Adrenal gland (tissue), 12 donors: ENCODE measurements around the gene ARF3. TPM values are rescaled to one million over a fixed set of nuclear protein-coding genes. Genes with fewer than 3 reads are reported as not detected.

Source experiments
- DNase-seq, 7 donors: peaks; one replicate each; pipeline ENCODE4 v3.0.0-alpha.2; 2019 to 2020
- H3K27ac ChIP-seq, 5 donors: fragments of 200-600 bp; sonication (generic) in 4 of 5; 1 replicate in 3 of 5; 2 replicates in 2 of 5; pipeline versions ENCODE4 v1.5.1 to v1.8.0; 2016 to 2020; ENCODE audit warnings: mild to moderate bottlenecking in 1 of 5
- H3K27me3 ChIP-seq: fragments of 200-600 bp; 2 replicates; pipeline ENCODE4 v1.8.0; 2021
- H3K36me3 ChIP-seq, 2 donors: fragments of 200-600 bp; replicated peaks in 1 of 2; 1 replicate in 1 of 2; 2 replicates in 1 of 2; pipeline versions ENCODE4 v1.5.1 to v1.8.0; 2018 to 2022
- H3K4me1 ChIP-seq, 2 donors: fragments of 200-600 bp; replicated peaks in 1 of 2; 1 replicate in 1 of 2; 2 replicates in 1 of 2; pipeline versions ENCODE4 v1.5.1 to v1.8.0; 2018 to 2021
- H3K4me3 ChIP-seq, 4 donors: fragments of 200-600 bp; sonication (generic) in 3 of 4; one replicate each; pipeline ENCODE4 v1.5.1; 2016 to 2018
- H3K9me3 ChIP-seq, 3 donors: fragments of 200-600 bp; sonication (generic) in 1 of 3; replicated peaks in 1 of 3; 1 replicate in 2 of 3; 2 replicates in 1 of 3; pipeline versions ENCODE4 v1.5.1 to v1.8.0; 2016 to 2021
- POLR2A ChIP-seq, 2 donors: fragments of 450-650 bp; IDR thresholded peaks; one replicate each; pipeline ENCODE4 v1.6.1; 2017; ENCODE audit warnings: antibody characterized with exemption in 2 of 2, mild to moderate bottlenecking in 2 of 2, moderate library complexity in 1 of 2
- WGBS, 4 donors: extraction: QIAGEN DNeasy Blood & Tissue Kit in 2 of 4; methylation state at CpG; one replicate each; pipeline versions ENCODE4 v1.1.5 to v1.1.7; 2013 to 2017; 5-methylcytosine and 5-hydroxymethylcytosine counted together
- intact Hi-C, 2 donors: fragments of 100-400 bp; cut with DNase I; formaldehyde crosslinking; loops; one replicate each; pipeline versions ENCODE4 v1.14.1 to v1.15.0; 2022 to 2023
- polyA plus RNA-seq, 3 donors: library from polyadenylated mRNA; stranded (reverse); fragments of 200-250 nt in 2 of 3; fragments of 350-450 nt in 1 of 3; fragmentation: Illumina TruSeq in 1 of 3; extraction: RNeasy Lipid Tissue Mini Kit (QIAGEN cat#74804) in 1 of 3; gene quantifications; one replicate each; pipeline ENCODE4 v1.2.3, GENCODE V29; 2013 to 2014
- total RNA-seq, 9 donors: library from RNA; depleted of rRNA in 4 of 9; stranded (reverse); fragments of >200 nt in 4 of 9; fragments of 120-200 nt in 1 of 9; fragmentation: NEBNext Ultra II Directional in 1 of 9; extraction: Animal tissue kit (Norgen Biotek cat#: 25700) in 1 of 9; gene quantifications; one replicate each; pipeline versions ENCODE4 v1.1.0 to v1.2.4, GENCODE V29; 2013 to 2023
- TF ChIP-seq, protein P1 (sequence below), 6 experiments: fragments of 450-650 bp in 4 of 6; fragments of 200-600 bp in 2 of 6; sonication (generic) in 1 of 6; IDR thresholded peaks; 1 replicate in 5 of 6; 2 replicates in 1 of 6; pipeline versions ENCODE4 v1.5.1 to v1.8.0; 2016 to 2021; ENCODE audit warnings: antibody characterized with exemption in 6 of 6, mild to moderate bottlenecking in 2 of 6, moderate library complexity in 1 of 6
- donor health status: healthy with polysubstance abuse.
- donor health status: Bipolar disorder and iron deficiency.
- donor health status: DM: yes; HTN: yes; CAD: no.
- donor health status: DM: no; HTN: no; CAD: no.
- donor health status: DM: no; HTN: no; CAD: no.
- donor health status: DM: yes; HTN: yes; CAD: no.

The ARF3 gene
- total and polyA plus RNA-seq, 12 donors, result 55.2 to 237 (median 105) TPM

DNA sequence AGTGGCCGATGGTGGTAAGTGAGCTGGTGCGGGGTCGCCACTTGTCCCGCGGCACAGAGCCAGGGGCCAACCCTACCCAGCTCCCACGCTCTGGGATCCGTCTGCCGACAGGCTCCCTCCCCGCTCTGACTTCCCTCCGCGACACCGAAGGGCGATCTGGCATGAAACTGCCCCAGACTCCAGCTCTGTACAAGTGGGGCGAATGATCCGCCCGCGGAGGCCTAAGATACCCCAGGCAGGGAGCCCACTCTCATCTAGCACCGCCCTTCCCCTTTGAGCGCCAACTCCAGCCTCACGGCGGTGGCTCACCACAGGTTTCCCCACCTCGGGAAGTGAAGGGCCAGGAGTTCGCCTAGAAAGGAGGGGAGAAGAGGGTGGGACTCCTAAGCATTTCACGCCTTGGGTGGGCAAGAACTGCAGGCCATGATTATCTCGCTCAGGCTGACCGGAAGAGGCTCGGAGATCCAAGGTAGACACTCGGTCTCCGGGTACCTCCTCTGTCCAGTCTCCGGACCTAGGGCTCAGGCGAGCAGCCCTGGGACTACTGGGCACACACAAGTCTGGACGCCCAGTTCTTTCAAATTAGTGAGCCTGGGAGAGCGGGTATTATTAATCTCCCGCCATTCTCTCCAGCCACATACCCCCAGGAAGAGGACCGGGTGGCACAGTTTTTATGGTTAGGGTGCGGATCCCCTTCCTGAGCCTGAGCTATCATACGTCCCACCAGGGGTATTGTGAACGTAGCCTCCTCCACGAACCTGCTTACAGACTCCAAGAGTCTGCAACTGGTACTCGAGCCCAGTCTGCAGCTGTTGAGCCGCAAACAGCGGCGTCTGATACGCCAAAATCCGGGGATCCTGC, 21.7 kb upstream of the ARF3 start:
- WGBS, 4 donors, result 3 to 10% (median 5%) methylated on average over 11 to 45 of the region's 45 CpGs
- H3K36me3 ChIP-seq, result no peaks in the 10 kb centered on the region
- H3K27me3 ChIP-seq, result peaks cover 67% of the 10 kb centered on the region
- H3K4me1 ChIP-seq, result peaks cover 11 to 36% of the 10 kb centered on the region in 2 donors
- DNase-seq, result no peak
- TF ChIP-seq, protein P1, sequence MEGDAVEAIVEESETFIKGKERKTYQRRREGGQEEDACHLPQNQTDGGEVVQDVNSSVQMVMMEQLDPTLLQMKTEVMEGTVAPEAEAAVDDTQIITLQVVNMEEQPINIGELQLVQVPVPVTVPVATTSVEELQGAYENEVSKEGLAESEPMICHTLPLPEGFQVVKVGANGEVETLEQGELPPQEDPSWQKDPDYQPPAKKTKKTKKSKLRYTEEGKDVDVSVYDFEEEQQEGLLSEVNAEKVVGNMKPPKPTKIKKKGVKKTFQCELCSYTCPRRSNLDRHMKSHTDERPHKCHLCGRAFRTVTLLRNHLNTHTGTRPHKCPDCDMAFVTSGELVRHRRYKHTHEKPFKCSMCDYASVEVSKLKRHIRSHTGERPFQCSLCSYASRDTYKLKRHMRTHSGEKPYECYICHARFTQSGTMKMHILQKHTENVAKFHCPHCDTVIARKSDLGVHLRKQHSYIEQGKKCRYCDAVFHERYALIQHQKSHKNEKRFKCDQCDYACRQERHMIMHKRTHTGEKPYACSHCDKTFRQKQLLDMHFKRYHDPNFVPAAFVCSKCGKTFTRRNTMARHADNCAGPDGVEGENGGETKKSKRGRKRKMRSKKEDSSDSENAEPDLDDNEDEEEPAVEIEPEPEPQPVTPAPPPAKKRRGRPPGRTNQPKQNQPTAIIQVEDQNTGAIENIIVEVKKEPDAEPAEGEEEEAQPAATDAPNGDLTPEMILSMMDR (IDR thresholded peaks at IDR 0.05), result no peak
- no peak for TF ChIP-seq POLR2A (IDR thresholded peaks at IDR 0.05)
- H3K9me3 ChIP-seq, result no peaks in the 10 kb centered on the region
- peak overlapping the region in 1 of 4 donors; percentile 41 for H3K4me3 ChIP-seq
- no peak overlapping the region for H3K27ac ChIP-seq
- intact Hi-C loops, result no loop called here

DNA sequence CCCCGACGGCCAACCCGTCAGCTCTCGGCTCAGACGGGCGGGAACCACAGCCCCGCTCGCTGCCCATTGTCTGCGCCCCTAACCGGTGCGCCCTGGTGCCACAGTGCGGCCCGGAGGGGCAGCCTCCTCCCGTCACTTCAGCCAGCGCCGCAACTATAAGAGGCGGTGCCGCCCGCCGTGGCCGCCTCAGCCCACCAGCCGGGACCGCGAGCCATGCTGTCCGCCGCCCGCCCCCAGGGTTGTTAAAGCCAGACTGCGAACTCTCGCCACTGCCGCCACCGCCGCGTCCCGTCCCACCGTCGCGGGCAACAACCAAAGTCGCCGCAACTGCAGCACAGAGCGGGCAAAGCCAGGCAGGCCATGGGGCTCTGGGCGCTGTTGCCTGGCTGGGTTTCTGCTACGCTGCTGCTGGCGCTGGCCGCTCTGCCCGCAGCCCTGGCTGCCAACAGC, 21.0 kb upstream of the ARF3 start, which contains the start of gene WNT1:
Gene WNT1 (plus strand): TSS at position 32 of the 450 bp plus-strand sequence. CDS start 329 bp downstream, at position 361.
- WGBS, 4 donors, result 1 to 3% (median 1%) methylated on average over 15 to 45 of the region's 45 CpGs; no CpG with 5 or more reads in 1 of the 4 donors
- peak within 1 kb of the TSS in 1 of 4 donors; percentile 41 for H3K4me3 ChIP-seq
- TF ChIP-seq, protein P1 (IDR thresholded peaks at IDR 0.05), result peak in 2 of 6 experiments; percentile 6 to 39
- no peak for TF ChIP-seq POLR2A (IDR thresholded peaks at IDR 0.05)
- H3K27me3 ChIP-seq, result peaks cover 61% of the 10 kb centered on the region
- intact Hi-C loops, result no loop called here
- H3K36me3 ChIP-seq, result no peaks in the 10 kb centered on the region
- H3K27ac ChIP-seq, result no peak within 1 kb of the TSS
- no peak for DNase-seq
- H3K4me1 ChIP-seq, result peaks cover 11 to 36% of the 10 kb centered on the region in 2 donors
- no peaks in the 10 kb centered on the region for H3K9me3 ChIP-seq

DNA sequence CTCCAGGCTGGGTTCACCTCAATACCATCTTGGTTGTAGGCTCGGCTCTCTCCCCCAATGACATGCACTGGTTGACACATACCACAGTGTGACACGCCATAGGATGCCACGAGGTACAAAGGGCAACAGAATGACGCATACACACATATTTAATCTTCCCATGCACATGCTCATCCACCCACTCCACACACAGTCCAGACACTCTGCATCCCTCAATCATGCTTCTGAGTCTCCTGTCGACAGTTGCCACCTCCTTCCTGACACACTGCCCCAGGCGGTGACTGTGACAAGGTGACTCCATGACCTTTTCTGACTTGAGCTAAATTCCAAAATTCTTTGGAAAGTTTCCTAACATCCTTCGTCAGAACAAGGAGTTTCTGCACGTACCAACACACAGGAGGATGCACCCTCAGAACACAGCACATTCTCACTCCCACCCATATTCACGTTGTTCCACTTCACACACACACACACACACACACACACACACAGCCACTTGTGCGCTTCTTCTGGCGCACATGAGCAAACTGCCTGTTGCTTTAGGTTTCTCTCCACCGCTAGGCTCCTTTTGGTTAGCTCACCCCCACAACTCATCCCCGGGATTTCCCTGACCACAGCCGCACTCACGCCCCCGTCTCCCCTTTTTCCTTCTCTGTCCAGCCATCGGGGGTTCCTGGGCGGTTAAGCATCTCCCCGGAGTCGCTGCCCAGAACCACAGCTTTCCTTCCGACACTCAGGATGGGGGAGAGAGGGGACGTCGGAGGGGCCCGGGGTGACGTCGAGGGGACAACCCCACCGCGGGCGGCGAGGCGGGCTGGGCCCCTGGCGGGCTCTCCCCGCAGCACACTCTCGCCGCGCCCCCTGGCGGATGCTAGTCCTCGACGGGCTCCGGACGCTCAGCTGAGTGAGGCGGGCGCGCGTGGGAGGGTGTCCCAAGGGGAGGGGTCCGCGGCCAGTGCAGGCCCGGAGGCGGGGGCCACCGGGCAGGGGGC, 20.3 kb upstream of the ARF3 start:
- intact Hi-C loops, result no loop called here
- WGBS, 4 donors, result 10 to 27% (median 14%) methylated on average over 21 to 50 of the region's 50 CpGs
- H3K4me1 ChIP-seq, result peaks cover 11 to 36% of the 10 kb centered on the region in 2 donors
- TF ChIP-seq POLR2A (IDR thresholded peaks at IDR 0.05), result peak in 1 of 2 donors; percentile 13
- TF ChIP-seq, protein P1 (IDR thresholded peaks at IDR 0.05), result peak; percentile 55 to 85 (median 69)
- H3K36me3 ChIP-seq, result no peaks in the 10 kb centered on the region
- H3K9me3 ChIP-seq, result no peaks in the 10 kb centered on the region
- peak overlapping the region in 1 of 4 donors; percentile 41 for H3K4me3 ChIP-seq
- DNase-seq, result peak in 6 of 7 donors; percentile 48 to 65 (median 62)
- H3K27me3 ChIP-seq, result peaks cover 60% of the 10 kb centered on the region
- H3K27ac ChIP-seq, result no peak overlapping the region
